Natural killer cell (primary cell): ENCODE measurements around the gene PDHB. TPM values are rescaled to one million over a fixed set of nuclear protein-coding genes. Genes with fewer than 3 reads are reported as not detected.

Source experiments
- ATAC-seq, 3 donors: fragments of 150-1000 bp in 2 of 3; fragments of 200-7000 bp in 1 of 3; cut with Tn5 transposase; 1 replicate in 1 of 3; 2 replicates in 2 of 3; pipeline ENCODE4 v1.10.0; 2021; ENCODE audit warnings: mild to moderate bottlenecking in 2 of 3, moderate library complexity in 2 of 3
- DNase-seq, 2 donors: peaks; one replicate each; pipeline versions ENCODE4 v3.0.0 to v3.0.0-alpha.2; 2013 to 2021; ENCODE audit warnings: mixed read lengths in 1 of 2
- H3K27ac ChIP-seq: one replicate; pipeline ENCODE4 v1.5.1; 2013; ENCODE audit warnings: mild to moderate bottlenecking, low read length
- H3K27me3 ChIP-seq: one replicate; pipeline ENCODE4 v1.6.1; 2013; ENCODE audit warnings: low read length; ENCODE audit not compliant: control insufficient read depth, insufficient read depth
- H3K36me3 ChIP-seq: one replicate; pipeline ENCODE4 v1.6.1; 2013; ENCODE audit warnings: low read length; ENCODE audit not compliant: control insufficient read depth, insufficient read depth
- H3K4me1 ChIP-seq: one replicate; pipeline ENCODE4 v1.6.1; 2013; ENCODE audit warnings: low read length; ENCODE audit not compliant: control insufficient read depth, insufficient read depth
- H3K4me3 ChIP-seq: one replicate; pipeline ENCODE4 v1.5.1; 2013; ENCODE audit warnings: low read length
- H3K9me3 ChIP-seq: one replicate; pipeline ENCODE4 v1.6.1; 2013; ENCODE audit warnings: low read length; ENCODE audit not compliant: control insufficient read depth, insufficient read depth
- H3K27ac Mint-ChIP-seq, 2 donors: one replicate each; pipeline ENCODE4 v1.8.0; 2022; ENCODE audit warnings: mild to moderate bottlenecking in 2 of 2, mixed read lengths in 2 of 2, moderate library complexity in 1 of 2
- H3K27me3 Mint-ChIP-seq, 2 donors: one replicate each; pipeline ENCODE4 v1.8.0; 2022; ENCODE audit warnings: low read depth in 2 of 2, mixed read lengths in 2 of 2
- H3K36me3 Mint-ChIP-seq: one replicate; pipeline ENCODE4 v1.8.0; 2022; ENCODE audit warnings: mixed read lengths
- H3K4me1 Mint-ChIP-seq, 2 donors: one replicate each; pipeline ENCODE4 v1.8.0; 2022; ENCODE audit warnings: mixed read lengths in 2 of 2
- H3K4me3 Mint-ChIP-seq: one replicate; pipeline ENCODE4 v1.8.0; 2022; ENCODE audit warnings: mild to moderate bottlenecking, moderate library complexity, mixed read lengths
- H3K9me3 Mint-ChIP-seq, 2 donors: one replicate each; pipeline ENCODE4 v1.8.0; 2022; ENCODE audit warnings: mixed read lengths in 2 of 2
- WGBS: methylation state at CpG from one replicate; pipeline ENCODE4 v1.1.7; 2013; ENCODE audit warnings: missing lambda C conversion rate; ENCODE audit not compliant: insufficient coverage; 5-methylcytosine and 5-hydroxymethylcytosine counted together
- intact Hi-C: fragments of 100-400 bp; cut with micrococcal nuclease; formaldehyde crosslinking; loops from one replicate; pipeline ENCODE4 v1.14.2; 2022
- total RNA-seq, 4 donors: library from RNA; stranded (reverse); fragments of 120-200 nt in 1 of 4; gene quantifications; one replicate each; pipeline versions ENCODE4 v1.2.3 to v1.2.4, GENCODE V29; 2013 to 2022
- TF ChIP-seq, protein P1 (sequence below): fragments of 200-600 bp; IDR thresholded peaks from one replicate; pipeline ENCODE4 v1.8.0; 2022; ENCODE audit warnings: antibody characterized with exemption

PDHB gene
- total RNA-seq, 3 donors from 2014 or later (not counting 1 experiment from before 2014, with no cell fraction given), result 33.7 to 52.4 (median 39.9) TPM

DNA sequence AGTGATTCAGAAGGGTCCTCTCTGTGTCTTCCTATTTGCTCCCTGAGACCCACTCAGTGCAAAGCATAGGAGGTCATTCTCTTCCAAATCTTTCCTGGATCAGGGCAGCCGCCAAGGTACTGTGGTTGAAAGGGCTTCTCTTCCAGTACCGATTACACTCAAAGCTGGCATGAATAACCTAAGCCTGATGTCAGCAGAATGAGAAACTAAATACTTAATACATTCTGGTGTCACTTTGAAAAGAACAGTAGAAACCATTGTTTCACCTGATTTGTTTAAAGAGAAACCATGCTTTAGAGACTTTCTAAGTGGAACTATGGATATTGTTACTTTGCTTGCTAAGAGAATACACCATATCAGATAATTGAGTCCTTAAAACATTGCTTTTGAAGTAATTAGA, 50.2 kb downstream of the PDHB start:
- H3K4me1 Mint-ChIP-seq, result peaks cover 19 to 25% of the 10 kb centered on the region in 2 donors
- H3K36me3 Mint-ChIP-seq, result no peaks in the 10 kb centered on the region
- Histone ChIP-seq H3K36me3 (peaks cover 11% of the 10 kb centered on the region), H3K9me3 (no peaks in the 10 kb centered on the region), H3K4me3 (no peak overlapping the region), H3K27ac (no peak overlapping the region), H3K27me3 (no peaks in the 10 kb centered on the region), H3K4me1 (no peaks in the 10 kb centered on the region)
- no peak overlapping the region for H3K4me3 Mint-ChIP-seq
- ATAC-seq, result no peak
- intact Hi-C loops, result no loop called here
- H3K27ac Mint-ChIP-seq, result no peak overlapping the region
- no peaks in the 10 kb centered on the region for H3K27me3 Mint-ChIP-seq
- no peak for DNase-seq
- TF ChIP-seq, protein P1, sequence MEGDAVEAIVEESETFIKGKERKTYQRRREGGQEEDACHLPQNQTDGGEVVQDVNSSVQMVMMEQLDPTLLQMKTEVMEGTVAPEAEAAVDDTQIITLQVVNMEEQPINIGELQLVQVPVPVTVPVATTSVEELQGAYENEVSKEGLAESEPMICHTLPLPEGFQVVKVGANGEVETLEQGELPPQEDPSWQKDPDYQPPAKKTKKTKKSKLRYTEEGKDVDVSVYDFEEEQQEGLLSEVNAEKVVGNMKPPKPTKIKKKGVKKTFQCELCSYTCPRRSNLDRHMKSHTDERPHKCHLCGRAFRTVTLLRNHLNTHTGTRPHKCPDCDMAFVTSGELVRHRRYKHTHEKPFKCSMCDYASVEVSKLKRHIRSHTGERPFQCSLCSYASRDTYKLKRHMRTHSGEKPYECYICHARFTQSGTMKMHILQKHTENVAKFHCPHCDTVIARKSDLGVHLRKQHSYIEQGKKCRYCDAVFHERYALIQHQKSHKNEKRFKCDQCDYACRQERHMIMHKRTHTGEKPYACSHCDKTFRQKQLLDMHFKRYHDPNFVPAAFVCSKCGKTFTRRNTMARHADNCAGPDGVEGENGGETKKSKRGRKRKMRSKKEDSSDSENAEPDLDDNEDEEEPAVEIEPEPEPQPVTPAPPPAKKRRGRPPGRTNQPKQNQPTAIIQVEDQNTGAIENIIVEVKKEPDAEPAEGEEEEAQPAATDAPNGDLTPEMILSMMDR, result no peak
- WGBS, result 100% methylated on average over 2 of the region's 2 CpGs
- no peaks in the 10 kb centered on the region for H3K9me3 Mint-ChIP-seq

DNA sequence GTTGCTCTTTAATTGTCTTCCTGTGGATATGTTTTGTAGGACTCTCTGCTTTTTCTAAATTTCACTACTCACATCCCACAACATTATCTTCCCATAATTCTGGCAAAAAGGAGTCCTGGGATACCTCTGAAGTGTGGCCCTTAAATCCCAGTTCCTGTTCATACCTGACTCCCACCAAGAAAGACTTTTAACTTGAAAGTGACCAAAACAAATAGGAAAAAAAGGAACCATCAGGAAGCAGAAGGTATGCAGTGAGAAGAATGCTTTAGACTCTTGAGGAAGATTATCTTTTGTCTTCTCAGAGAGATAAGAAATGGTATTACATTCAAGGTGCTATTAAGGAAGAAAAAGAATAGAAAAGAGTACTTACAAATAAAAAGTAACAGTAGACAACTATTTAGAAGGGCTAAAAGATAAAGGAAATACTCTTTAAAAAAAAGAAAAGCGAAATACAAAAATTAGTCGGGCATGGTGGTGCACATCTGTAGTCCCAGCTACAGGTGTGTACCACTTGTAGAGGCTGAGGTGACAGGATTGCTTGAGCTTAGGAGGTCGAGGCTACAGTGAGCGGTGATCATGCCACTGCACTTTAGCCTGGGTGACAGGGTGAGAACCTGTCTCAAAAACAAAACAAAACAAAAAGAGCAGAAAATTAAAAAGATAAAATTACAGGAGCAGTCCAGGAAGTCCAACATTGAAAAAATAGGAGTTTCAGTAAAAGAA, 54.1 kb downstream of the PDHB start:
- peaks cover 6% of the 10 kb centered on the region for H3K36me3 ChIP-seq
- Mint-ChIP-seq H3K27me3 (no peaks in the 10 kb centered on the region), H3K9me3 (no peaks in the 10 kb centered on the region)

DNA sequence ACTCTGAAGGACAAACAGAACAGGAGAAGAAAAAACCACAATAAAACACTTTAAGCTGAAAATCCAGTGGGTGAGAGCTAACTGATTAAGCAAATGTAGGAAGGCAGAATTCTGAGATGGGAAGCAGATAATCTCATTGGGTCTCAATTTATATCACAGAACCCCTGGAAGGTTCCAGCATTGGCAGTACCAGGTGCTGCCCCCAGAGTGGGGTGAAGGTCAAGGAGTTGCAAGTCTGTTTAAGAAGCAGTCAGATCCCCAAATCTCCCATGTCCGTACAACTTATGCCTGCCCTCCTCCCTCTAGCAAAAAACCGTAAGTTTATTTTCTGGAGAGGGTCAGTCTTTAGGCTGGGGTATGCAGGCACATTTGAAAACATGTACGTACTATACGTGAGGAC, 55.9 kb downstream of the PDHB start:
- TF ChIP-seq, protein P1, result no peak
- Histone ChIP-seq H3K4me1 (no peaks in the 10 kb centered on the region), H3K27me3 (no peaks in the 10 kb centered on the region), H3K4me3 (no peak overlapping the region), H3K36me3 (peaks cover 3% of the 10 kb centered on the region), H3K27ac (no peak overlapping the region), H3K9me3 (no peaks in the 10 kb centered on the region)
- DNase-seq (no peak), ATAC-seq (no peak)
- Mint-ChIP-seq H3K36me3 (no peaks in the 10 kb centered on the region), H3K27ac (no peak overlapping the region), H3K4me1 (peaks cover 5 to 21% of the 10 kb centered on the region in 2 donors), H3K4me3 (no peak overlapping the region), H3K27me3 (no peaks in the 10 kb centered on the region), H3K9me3 (no peaks in the 10 kb centered on the region)
- intact Hi-C loops, result no loop called here
- WGBS, result 97% methylated on average over 4 of the region's 4 CpGs

More for the DNA sequence above, 54.1 kb downstream of the PDHB start:
- Histone ChIP-seq H3K27ac (no peak overlapping the region), H3K9me3 (no peaks in the 10 kb centered on the region), H3K4me1 (no peaks in the 10 kb centered on the region), H3K4me3 (no peak overlapping the region), H3K27me3 (no peaks in the 10 kb centered on the region)
- no peaks in the 10 kb centered on the region for H3K36me3 Mint-ChIP-seq
- H3K27ac Mint-ChIP-seq, result peak overlapping the region in 1 of 2 donors; percentile 16
- intact Hi-C loops, result no loop called here
- 95% methylated on average over 4 of the region's 4 CpGs for WGBS
- no peak for ATAC-seq
- peaks cover 8 to 16% of the 10 kb centered on the region in 2 donors for H3K4me1 Mint-ChIP-seq
- TF ChIP-seq, protein P1, result no peak
- H3K4me3 Mint-ChIP-seq, result no peak overlapping the region
- no peak for DNase-seq

Other genes starting within 250 kb of the PDHB start
- gene DNASE1L3, start 222.9 kb downstream of the PDHB start, total RNA-seq, result 1 to 10 TPM in 1 of 3 donors, not detected in 2; 1.3 TPM
- 10 to 100 TPM in 1 of 3 donors, 1 to 10 TPM in 2; 5.0 to 10.6 (median 9.3) TPM for gene ABHD6, start 196.0 kb downstream of the PDHB start, total RNA-seq
- gene RPP14, start 127.6 kb downstream of the PDHB start, total RNA-seq, result 10 to 100 TPM; 13.1 to 18.8 (median 17.0) TPM
- 1 to 10 TPM; 3.3 to 5.5 (median 3.7) TPM for gene HTD2, start 127.3 kb downstream of the PDHB start, total RNA-seq
- 10 to 100 TPM; 42.1 to 53.8 (median 48.9) TPM for gene PXK, start 100.9 kb downstream of the PDHB start, total RNA-seq
- gene KCTD6, start 58.3 kb upstream of the PDHB start, total RNA-seq, result 10 to 100 TPM in 1 of 3 donors, 1 to 10 TPM in 2; 4.5 to 12.9 (median 7.5) TPM
- not detected for gene ACOX2, start 103.4 kb upstream of the PDHB start, total RNA-seq
- not detected for gene FAM107A, start 143.6 kb upstream of the PDHB start, total RNA-seq
- not detected for gene FAM3D, start 232.9 kb upstream of the PDHB start, total RNA-seq